Cardiac fibroblast (primary cell): ENCODE results near the gene PRKG1.
"Not testable (repeated sequence)": the region's sequence is repeated elsewhere in the genome, so short reads cannot be mapped to it uniquely, and the experiment has no call there.

Experiments used
- DNase-seq, 2 donors: peaks; one replicate each; pipeline versions ENCODE4 v3.0.0 to v3.0.0-alpha.2; 2010; ENCODE audit warnings: low read depth in 2 of 2
- H3K4me3 ChIP-seq, 2 donors: replicated peaks in 1 of 2; 1 replicate in 1 of 2; 2 replicates in 1 of 2; pipeline ENCODE4 v1.5.1; 2011; ENCODE audit warnings: low read depth in 2 of 2, low read length in 2 of 2, mild to moderate bottlenecking in 2 of 2, moderate library complexity in 1 of 2
- CTCF ChIP-seq: IDR thresholded peaks from one replicate; pipeline ENCODE4 v1.5.1; 2011; ENCODE audit warnings: low read depth, mild to moderate bottlenecking, low read length, inconsistent platforms

PRKG1 gene

GRCh38 chr10:52032681-52033629 is 958.7 kb downstream of the PRKG1 start:
- no peak overlapping the region for H3K4me3 ChIP-seq
- no peak for DNase-seq
- no peak for TF ChIP-seq CTCF

GRCh38 chr10:52039002-52039793 is 964.9 kb downstream of the PRKG1 start:
- not testable (repeated sequence) for DNase-seq, H3K4me3 ChIP-seq

- no peak for DNase-seq
- no peak overlapping the region for H3K4me3 ChIP-seq
- TF ChIP-seq CTCF, result no peak
Observed at GRCh38 chr10:52040486-52040885, 966.2 kb downstream of the PRKG1 start.

- H3K4me3 ChIP-seq, result no peak overlapping the region
- no peak for TF ChIP-seq CTCF
- no peak for DNase-seq
Observed at GRCh38 chr10:52043811-52044210, 969.5 kb downstream of the PRKG1 start.

GRCh38 chr10:52048051-52048450 is 973.8 kb downstream of the PRKG1 start:
- no peak for TF ChIP-seq CTCF
- no peak for DNase-seq
- no peak overlapping the region for H3K4me3 ChIP-seq

GRCh38 chr10:52050429-52051047 is 976.3 kb downstream of the PRKG1 start:
- H3K4me3 ChIP-seq, result no peak overlapping the region
- TF ChIP-seq CTCF, result no peak
- no peak for DNase-seq

- TF ChIP-seq CTCF, result no peak
- no peak for DNase-seq
- H3K4me3 ChIP-seq, result no peak overlapping the region
Observed at GRCh38 chr10:52053497-52053896, 979.2 kb downstream of the PRKG1 start.
